Measurements from ENCODE around the gene B9D2. TPM values are rescaled to one million over a fixed set of nuclear protein-coding genes. Genes with fewer than 3 reads are reported as not detected.

The B9D2 gene
- total and polyA plus RNA-seq, 7 donors = 1.7 to 13.1 (median 2.5) TPM

DNA sequence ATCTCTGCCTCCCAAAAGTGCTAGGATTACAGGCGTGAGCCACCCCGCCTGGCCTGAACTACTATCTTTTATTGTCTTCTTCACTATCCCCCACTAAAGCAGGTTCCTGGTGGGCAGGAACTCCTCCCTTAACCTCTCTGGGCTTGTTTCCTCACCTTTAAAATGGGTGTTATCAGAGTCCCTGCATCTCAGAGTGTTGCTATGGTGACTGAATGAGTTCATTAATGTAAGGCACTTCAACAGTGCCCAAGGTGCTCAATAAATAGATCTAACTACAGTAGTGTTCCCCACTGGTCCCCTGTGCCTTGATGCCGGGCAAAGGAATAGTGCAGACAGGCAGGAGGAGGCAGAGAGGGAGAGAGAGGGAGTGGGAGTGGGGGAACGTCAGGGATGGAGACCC is 33.5 kb downstream of the B9D2 start:
- H3K4me1 ChIP-seq = peaks cover 32% of the 10 kb centered on the region
- intact Hi-C loops (cut with DNase I) = no loop called here
- DNase-seq (no peak), ATAC-seq (no peak)
- 70 to 85% (median 71%) methylated on average over 3 to 4 of the region's 4 CpGs for WGBS, 3 donors
- no peak overlapping the region for H3K4me3 ChIP-seq
- TF ChIP-seq, protein P1, sequence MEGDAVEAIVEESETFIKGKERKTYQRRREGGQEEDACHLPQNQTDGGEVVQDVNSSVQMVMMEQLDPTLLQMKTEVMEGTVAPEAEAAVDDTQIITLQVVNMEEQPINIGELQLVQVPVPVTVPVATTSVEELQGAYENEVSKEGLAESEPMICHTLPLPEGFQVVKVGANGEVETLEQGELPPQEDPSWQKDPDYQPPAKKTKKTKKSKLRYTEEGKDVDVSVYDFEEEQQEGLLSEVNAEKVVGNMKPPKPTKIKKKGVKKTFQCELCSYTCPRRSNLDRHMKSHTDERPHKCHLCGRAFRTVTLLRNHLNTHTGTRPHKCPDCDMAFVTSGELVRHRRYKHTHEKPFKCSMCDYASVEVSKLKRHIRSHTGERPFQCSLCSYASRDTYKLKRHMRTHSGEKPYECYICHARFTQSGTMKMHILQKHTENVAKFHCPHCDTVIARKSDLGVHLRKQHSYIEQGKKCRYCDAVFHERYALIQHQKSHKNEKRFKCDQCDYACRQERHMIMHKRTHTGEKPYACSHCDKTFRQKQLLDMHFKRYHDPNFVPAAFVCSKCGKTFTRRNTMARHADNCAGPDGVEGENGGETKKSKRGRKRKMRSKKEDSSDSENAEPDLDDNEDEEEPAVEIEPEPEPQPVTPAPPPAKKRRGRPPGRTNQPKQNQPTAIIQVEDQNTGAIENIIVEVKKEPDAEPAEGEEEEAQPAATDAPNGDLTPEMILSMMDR (IDR thresholded peaks at IDR 0.05) = no peak
- no peaks in the 10 kb centered on the region for H3K27me3 ChIP-seq (ENCODE audit: insufficient read depth in 3 of 3, low read length in 2 of 3)
- no peaks in the 10 kb centered on the region for H3K9me3 ChIP-seq
- H3K27ac ChIP-seq = no peak overlapping the region
- no peaks in the 10 kb centered on the region for H3K36me3 ChIP-seq (ENCODE audit: insufficient read depth in 1 of 2, low read depth in 1 of 2)

DNA sequence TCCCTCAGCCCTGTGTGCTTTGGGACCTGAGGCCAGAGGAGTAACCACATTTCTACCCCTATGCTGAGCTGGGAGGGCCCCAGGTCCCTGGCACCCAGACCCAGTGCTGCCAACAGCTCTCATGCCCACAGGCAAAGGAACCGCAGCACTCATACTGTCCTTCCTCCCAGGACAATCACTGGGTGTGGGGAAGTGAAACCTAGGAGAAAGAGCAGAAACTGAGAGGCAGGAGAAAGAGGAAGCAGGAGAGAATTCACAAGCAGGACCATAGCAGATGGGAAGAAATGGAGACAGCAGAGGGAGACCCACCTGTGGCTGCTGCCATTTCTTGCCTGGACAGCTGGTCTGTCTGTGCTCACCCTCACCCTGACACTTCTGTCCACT is 35.1 kb downstream of the B9D2 start:
- Histone ChIP-seq H3K36me3 (ENCODE audit: insufficient read depth in 1 of 2, low read depth in 1 of 2) (no peaks in the 10 kb centered on the region), H3K27ac (peak overlapping the region; percentile 72), H3K9me3 (no peaks in the 10 kb centered on the region), H3K4me1 (peaks cover 49% of the 10 kb centered on the region), H3K4me3 (no peak overlapping the region), H3K27me3 (ENCODE audit: insufficient read depth in 3 of 3, low read length in 2 of 3) (no peaks in the 10 kb centered on the region)
- intact Hi-C loops (cut with DNase I) = no loop called here
- WGBS, 3 donors = 76 to 88% (median 88%) methylated on average over 1 of the region's 1 CpG
- peak in 1 of 2 donors; percentile 57 for DNase-seq
- no peak for ATAC-seq
- TF ChIP-seq, protein P1 (IDR thresholded peaks at IDR 0.05) = no peak

DNA sequence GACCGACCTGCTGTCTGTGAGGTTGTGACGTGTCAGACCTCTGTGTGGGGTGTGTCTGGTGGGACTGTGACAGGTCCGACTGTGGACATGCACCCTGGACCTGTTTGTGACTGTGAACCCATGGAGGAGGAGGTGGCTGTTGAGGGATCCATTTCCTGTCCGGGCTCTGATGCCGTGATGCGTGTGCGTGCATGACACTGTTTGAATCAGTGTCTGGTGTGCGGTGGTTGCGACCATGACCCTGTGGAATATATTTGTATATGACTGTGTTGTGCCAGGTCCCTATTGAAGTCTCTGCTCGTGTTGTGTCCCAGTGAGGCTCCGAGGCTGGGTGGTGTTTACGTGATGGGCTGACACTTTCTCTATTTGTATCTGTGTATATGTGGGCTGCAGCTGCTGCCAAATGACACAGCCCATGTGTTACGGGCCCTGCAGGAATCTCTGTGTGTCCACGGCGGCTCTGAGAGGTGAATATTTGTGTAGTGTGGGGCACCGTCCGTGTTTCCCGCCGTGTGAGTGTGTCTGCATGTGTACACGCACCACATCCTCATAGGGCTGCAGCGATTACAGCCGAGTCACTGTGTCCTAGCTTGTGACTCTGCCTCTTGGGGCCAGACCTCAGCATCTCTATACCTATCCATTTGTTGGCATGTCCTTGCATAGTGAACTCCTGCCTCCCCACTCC is 35.6 kb downstream of the B9D2 start:
- no peak for DNase-seq
- no peaks in the 10 kb centered on the region for H3K9me3 ChIP-seq
- H3K36me3 ChIP-seq (ENCODE audit: insufficient read depth in 1 of 2, low read depth in 1 of 2) = no peaks in the 10 kb centered on the region
- TF ChIP-seq, protein P1 (IDR thresholded peaks at IDR 0.05) = no peak
- no peaks in the 10 kb centered on the region for H3K27me3 ChIP-seq (ENCODE audit: insufficient read depth in 3 of 3, low read length in 2 of 3)
- peaks cover 52% of the 10 kb centered on the region for H3K4me1 ChIP-seq
- intact Hi-C loops (cut with DNase I) = no loop called here
- peak overlapping the region; percentile 72 for H3K27ac ChIP-seq
- WGBS, 3 donors = 58 to 69% (median 60%) methylated on average over 22 of the region's 22 CpGs
- H3K4me3 ChIP-seq = peak overlapping the region; percentile 53
- no peak for ATAC-seq

GRCh38 chr19:41327576-41328156 is 36.3 kb downstream of the B9D2 start:
- DNase-seq (peak; percentile 82 to 85), ATAC-seq (peak; percentile 54 to 72 (median 64))
- Histone ChIP-seq H3K36me3 (ENCODE audit: insufficient read depth in 1 of 2, low read depth in 1 of 2) (peaks cover 0 to 3% of the 10 kb centered on the region in 2 donors), H3K27ac (peak overlapping the region; percentile 72), H3K4me1 (peaks cover 52% of the 10 kb centered on the region), H3K4me3 (peak overlapping the region; percentile 53), H3K9me3 (no peaks in the 10 kb centered on the region), H3K27me3 (ENCODE audit: insufficient read depth in 3 of 3, low read length in 2 of 3) (no peaks in the 10 kb centered on the region)
- WGBS, 3 donors = 16 to 20% (median 18%) methylated on average over 19 to 33 of the region's 33 CpGs
- intact Hi-C loops (cut with DNase I) = no loop called here
- TF ChIP-seq, protein P1 (IDR thresholded peaks at IDR 0.05) = no peak
